Mesenteric fat pad (tissue), 1 donor: ENCODE results near the gene PHKB. TPM values are rescaled to one million over a fixed set of nuclear protein-coding genes. Genes with fewer than 3 reads are reported as not detected.
"Not testable (repeated sequence)": the region's sequence is repeated elsewhere in the genome, so short reads cannot be mapped to it uniquely, and the experiment has no call there.

Experiments
- DNase-seq: peaks from one replicate; pipeline ENCODE4 v3.0.0-alpha.2; 2020; ENCODE audit warnings: low spot score
- total RNA-seq: library from RNA; stranded (reverse); fragmentation: NEBNext Ultra II Directional; extraction: Animal tissue kit (Norgen Biotek cat#: 25700); gene quantifications from one replicate; pipeline ENCODE4 v1.2.1, GENCODE V29; 2021
- donor health status: DM: yes; HTN: yes; CAD: no.

PHKB gene
- total RNA-seq, 1 donor from 2014 or later = 57.8 TPM

DNA sequence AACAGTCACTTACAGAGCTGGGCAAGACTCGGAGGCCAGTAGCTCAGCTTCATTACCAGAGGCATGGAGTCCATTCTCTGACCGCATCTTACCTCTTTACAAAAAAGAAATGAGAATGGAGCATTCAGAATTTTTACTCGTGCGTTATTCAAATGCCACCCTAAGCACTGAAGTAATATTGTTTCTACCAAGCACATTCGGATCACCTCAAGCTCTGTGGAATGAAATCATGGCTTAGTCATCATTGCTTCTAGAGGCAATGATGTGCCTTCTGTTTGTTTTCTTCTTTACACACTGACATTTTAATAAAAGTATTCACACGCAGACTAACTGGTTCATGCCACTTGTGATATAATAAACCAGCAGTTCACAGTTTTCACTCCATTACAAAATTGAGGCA lies 206.8 kb downstream of the PHKB start:
- DNase-seq = no peak

DNA sequence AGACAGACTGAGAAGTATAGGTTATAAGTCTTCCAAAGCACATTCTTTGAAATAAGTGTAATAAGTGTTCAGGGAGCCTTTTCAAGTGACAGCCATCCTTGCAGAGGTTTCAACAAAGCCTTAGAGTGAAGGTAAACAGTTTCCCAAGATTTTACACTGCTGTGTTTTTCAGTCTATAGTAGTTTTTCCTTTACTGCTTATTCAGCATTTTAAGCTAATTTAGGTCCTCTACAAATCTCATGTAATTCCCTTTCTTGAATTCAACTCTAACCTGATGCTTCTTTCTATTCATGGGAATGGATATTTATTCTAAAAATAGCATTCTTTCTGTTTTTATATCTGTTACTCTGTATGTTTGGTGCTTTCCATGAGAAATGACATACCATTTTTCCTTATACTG lies 211.3 kb downstream of the PHKB start:
- no peak for DNase-seq

DNA sequence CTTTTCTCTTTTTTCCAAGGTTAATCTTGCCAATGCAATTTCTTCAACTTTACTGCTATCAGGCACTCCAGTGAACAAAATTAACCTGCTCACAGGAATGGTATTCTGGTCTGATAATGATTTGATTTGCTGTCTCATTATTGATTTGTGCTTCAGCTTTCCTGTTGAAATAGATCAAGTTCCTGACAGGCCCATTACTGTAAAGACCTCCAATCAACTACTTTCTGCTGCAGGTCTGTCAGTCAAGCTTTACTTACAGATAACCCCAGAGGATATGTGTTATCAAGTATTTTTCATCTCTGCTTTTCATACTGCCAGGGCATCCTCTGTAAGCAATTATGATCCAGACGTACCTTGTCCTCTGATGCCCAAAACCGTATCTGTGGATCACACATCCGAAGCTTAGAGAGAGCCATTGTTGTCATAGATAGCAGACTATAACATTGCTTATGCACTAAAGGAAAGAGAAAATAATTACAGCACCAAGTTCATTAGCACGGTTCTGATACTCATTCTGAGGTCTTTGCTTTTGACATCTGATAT lies 215.6 kb downstream of the PHKB start:
- DNase-seq = no peak

GRCh38 chr16:47681571-47681970 lies 220.4 kb downstream of the PHKB start:
- not testable (repeated sequence) for DNase-seq

DNA sequence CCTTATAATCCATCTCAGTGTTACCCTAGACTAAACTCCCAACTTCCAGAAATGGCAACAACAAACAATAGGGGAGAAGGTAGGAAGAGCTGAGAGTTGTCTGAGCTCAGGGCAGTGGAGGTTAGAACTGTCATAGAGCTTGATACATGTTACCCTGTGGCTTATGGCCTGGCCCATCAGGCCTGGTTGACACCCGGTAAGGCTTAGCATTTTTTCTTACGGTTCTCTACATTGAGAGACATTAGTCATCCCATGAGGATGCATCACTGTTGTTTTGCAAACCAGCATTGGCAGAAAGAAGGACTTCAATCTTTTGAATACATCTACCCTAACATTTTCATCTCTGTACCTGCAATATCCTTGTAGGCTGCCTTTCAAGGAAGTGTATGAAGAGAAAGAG lies 226.6 kb downstream of the PHKB start:
- DNase-seq = no peak

- no peak for DNase-seq
Measured at GRCh38 chr16:47693226-47693625, 232.1 kb downstream of the PHKB start.

- no peak for DNase-seq
Measured at GRCh38 chr16:47694543-47694942, 233.4 kb downstream of the PHKB start.

- DNase-seq = no peak
Measured at GRCh38 chr16:47695756-47696155, 234.6 kb downstream of the PHKB start.

GRCh38 chr16:47697826-47698225 lies 236.7 kb downstream of the PHKB start:
- DNase-seq = no peak

GRCh38 chr16:47699106-47699505 lies 238.0 kb downstream of the PHKB start:
- no peak for DNase-seq

DNA sequence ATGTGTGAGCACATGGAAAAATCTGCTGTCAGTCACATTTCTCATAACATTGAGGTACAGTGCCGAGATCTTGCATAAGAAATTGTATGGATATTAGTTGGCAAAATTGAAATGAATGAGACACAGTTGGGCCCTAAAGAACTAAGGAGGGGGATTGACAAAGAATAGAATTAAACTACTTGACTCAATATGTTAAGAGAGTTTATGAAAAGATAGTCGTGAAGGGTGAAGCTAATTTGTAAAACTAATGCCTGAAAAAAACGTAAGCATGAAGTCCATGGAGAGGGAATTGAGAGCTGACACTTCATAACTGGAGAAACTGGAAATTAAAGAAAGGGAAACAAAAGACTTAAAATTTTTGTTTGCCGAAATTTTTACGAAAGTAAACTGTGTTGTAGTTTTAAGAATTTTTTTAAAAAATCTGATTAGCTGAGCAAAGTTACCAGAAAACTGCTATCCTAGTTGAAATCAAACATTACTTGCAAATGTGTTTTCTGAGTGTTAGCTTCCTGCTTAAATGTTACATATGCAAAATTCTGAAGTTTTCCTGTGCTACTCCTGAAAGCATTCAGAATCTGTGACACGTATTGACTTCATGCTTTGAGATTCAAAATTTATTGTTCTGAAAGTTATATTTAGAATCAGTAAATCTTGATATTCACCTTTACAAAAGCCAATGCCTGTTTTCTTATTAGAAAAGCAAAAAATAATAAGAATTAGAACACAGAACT lies 239.9 kb downstream of the PHKB start:
- no peak for DNase-seq

- no peak for DNase-seq
Measured at GRCh38 chr16:47705266-47705665, 244.1 kb downstream of the PHKB start.

GRCh38 chr16:47711809-47712208 lies 250.7 kb downstream of the PHKB start:
- DNase-seq = no peak

GRCh38 chr16:47712276-47713224 lies 251.4 kb downstream of the PHKB start:
- DNase-seq = no peak

DNA sequence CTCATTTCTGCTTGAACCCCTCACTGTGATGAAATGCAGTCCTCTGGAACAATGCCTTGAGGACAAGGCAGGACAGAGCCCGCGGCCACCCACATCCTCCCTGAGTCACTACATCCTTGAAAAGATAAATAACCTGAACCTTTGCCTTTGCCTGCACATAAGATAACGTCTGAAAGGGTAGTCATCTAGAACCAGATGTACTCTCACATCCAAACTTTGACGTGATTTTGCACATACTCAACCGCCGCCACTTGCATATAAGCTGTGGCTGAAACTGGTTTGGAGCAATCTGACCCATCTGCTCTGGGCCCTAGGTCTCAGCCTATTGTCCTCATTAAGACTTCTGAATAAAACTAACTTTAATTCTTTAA lies 252.1 kb downstream of the PHKB start:
- no peak for DNase-seq

GRCh38 chr16:47715442-47716083 lies 254.4 kb downstream of the PHKB start:
- no peak for DNase-seq

GRCh38 chr16:47716571-47716970 lies 255.4 kb downstream of the PHKB start:
- no peak for DNase-seq

DNA sequence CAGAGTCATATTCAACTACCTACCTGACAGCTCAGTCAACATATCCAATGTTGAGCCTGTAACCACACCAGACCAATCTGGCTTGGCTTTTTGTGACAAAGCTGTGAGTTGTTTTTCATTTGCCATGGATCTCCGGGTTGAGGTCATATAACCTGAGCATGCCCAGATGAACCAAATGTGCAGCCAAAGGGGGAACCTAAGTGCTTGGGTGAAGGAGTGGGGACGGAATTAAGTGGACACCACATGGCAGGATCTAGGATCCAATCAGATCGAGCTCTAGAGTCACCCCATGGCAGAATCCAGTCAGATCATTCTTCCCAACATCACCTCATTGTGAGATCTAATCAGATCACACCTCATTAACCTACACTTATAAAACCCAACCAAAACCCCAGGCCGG lies 258.6 kb downstream of the PHKB start:
- DNase-seq = no peak

DNA sequence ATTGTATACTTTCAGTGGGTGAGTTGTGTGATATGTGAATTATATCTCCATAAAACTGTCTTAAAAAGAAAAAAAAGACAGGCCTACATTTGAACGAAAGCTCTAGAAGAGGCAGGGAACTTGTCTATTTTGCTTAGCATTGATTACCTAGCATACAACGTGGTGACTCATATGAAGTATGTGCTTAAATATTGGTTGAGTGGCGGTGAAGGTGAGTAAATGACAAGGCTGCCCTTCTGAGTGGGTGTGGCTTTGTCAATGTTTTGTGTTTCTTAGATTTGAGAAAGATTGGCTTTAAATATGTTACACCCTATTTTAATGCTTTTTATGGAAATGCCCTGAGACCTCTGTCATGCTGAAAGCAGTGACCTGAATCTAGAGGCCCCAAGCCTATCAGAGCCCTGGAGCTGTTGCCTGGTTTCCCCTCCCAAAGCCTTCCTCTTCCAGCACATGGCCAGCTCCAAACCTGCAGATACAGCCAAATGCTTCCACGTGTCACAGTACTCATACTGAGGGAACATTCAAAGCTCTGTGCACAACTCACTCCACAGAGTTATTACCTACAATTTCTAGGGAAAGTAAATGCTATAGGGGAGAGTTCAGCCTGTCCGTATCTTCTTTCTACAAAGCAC lies 260.0 kb downstream of the PHKB start:
- no peak for DNase-seq

GRCh38 chr16:47722046-47722445 lies 260.9 kb downstream of the PHKB start:
- DNase-seq = no peak

- no peak for DNase-seq
Measured at GRCh38 chr16:47724115-47724785, 263.1 kb downstream of the PHKB start.
